ENCODE measurements around the gene A3GALT2. TPM values are rescaled to one million over a fixed set of nuclear protein-coding genes. Genes with fewer than 3 reads are reported as not detected.

Gene A3GALT2
- total and polyA plus RNA-seq, 9 of the 15 experiments (the other 6 are each of a cell fraction or from before 2014, with no cell fraction given) = not detected

DNA sequence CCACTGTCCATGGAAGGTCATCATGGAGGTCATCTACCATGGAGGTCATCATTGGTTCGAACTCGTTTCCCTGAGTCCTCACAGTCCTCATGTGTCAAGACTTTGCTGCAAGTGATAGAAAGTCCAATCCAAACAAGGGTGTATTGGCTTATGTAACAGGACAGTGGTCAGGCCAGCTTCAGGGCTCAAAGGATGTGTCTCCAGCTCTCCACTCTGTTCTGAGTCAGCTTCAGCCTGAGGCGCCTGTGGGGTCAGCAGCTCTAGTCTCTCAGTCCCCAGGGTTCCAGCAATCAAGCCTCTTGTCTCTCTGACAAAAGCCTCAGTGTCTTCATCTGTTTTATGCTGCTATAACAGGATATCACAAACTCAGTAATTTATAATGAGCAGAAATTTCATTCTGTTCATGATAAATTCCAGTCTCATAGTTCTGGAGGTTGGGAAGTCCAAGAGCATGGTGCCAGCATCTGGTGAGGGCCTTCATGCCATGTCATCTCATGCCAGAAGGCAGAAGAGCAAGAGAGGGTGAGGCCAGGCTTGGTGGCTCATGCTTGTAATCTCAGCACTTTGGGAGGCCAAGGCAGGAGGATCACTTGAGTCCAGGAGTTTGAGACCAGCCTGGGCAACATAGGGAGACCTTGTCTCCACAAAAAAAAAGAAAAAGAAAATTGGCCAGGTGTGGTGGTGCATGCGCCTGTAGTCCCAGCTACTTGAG lies 19.5 kb downstream of the A3GALT2 start:
- Histone ChIP-seq H3K4me3 (no peak overlapping the region), H3K79me2 (ENCODE audit: control insufficient read depth, insufficient read depth, low read length) (no peaks in the 10 kb centered on the region), H3K4me1 (replicated peaks in 1 of 2; ENCODE audit: control insufficient read depth in 2 of 2, insufficient read depth in 2 of 2, low read length in 2 of 2) (peaks cover 0 to 6% of the 10 kb centered on the region in 2 experiments; a peak in 1 of 5 replicates), H3K9me1 (ENCODE audit: control insufficient read depth, insufficient read depth, low read length) (no peaks in the 10 kb centered on the region), H3K4me2 (ENCODE audit: insufficient read depth, low read length) (no peak overlapping the region), H3K9me3 (replicated peaks; ENCODE audit: control insufficient read depth, insufficient read depth, low read depth, low read length) (no peaks in the 10 kb centered on the region), H2AFZ (ENCODE audit: low read depth, low read length) (no peak overlapping the region), H3K36me3 (ENCODE audit: control insufficient read depth, insufficient read depth, low read length) (no peaks in the 10 kb centered on the region), H3K9ac (ENCODE audit: insufficient read depth in 1 of 2, low read depth in 2 of 2, low read length in 2 of 2) (no peak overlapping the region), H4K20me1 (replicated peaks; ENCODE audit: control insufficient read depth, insufficient read depth, low read length) (no peaks in the 10 kb centered on the region), H3K27ac (ENCODE audit: extremely low read depth, low read depth, low read length) (no peak overlapping the region), H3K27me3 (ENCODE audit: control insufficient read depth in 2 of 2, insufficient read depth in 2 of 2, low read length in 2 of 2) (peaks cover 6 to 48% of the 10 kb centered on the region in 2 experiments; a peak in 4 of 5 replicates)
- no TSS peak for BruUV-seq (replicated peaks)
- DNase-seq (ENCODE audit: extremely low read depth in 1 of 4, low spot score in 3 of 4) (no peak), ATAC-seq (no peak), FAIRE-seq (no peak)
- intact Hi-C loops (cut with micrococcal nuclease) (no loop called here), in situ Hi-C loops (cut with MboI) (no loop called here)
- POLR2A ChIA-PET = interaction anchor here (0.6 kb wide), 1 partner anchor 155 kb away, joined by 3 read pairs; no protein-coding TSS in a partner anchor
- CTCF ChIA-PET (ENCODE audit: low intra/inter-chr PET ratio) = no interaction called here
- WGBS (ENCODE audit: insufficient coverage, low coverage, missing lambda C conversion rate) = 6% methylated on average over 4 of the region's 4 CpGs
- TF ChIP-seq HEY1 (CRISPR knock-in tag; IDR thresholded peaks at IDR 0.05; ENCODE audit: borderline replicate concordance) (no peak), JUNB (CRISPR knock-in tag; conservative IDR thresholded peaks at IDR 0.05) (no peak), ZNF445 (CRISPR knock-in tag; IDR thresholded peaks at IDR 0.05; ENCODE audit: low read depth) (no peak), KLF13 (tag; IDR thresholded peaks at IDR 0.05; ENCODE audit: borderline replicate concordance, low read depth) (no peak), ZBED1 (IDR thresholded peaks at IDR 0.05) (no peak), NFIC (IDR thresholded peaks at IDR 0.05) (no peak)
- TF ChIP-seq, protein P1, sequence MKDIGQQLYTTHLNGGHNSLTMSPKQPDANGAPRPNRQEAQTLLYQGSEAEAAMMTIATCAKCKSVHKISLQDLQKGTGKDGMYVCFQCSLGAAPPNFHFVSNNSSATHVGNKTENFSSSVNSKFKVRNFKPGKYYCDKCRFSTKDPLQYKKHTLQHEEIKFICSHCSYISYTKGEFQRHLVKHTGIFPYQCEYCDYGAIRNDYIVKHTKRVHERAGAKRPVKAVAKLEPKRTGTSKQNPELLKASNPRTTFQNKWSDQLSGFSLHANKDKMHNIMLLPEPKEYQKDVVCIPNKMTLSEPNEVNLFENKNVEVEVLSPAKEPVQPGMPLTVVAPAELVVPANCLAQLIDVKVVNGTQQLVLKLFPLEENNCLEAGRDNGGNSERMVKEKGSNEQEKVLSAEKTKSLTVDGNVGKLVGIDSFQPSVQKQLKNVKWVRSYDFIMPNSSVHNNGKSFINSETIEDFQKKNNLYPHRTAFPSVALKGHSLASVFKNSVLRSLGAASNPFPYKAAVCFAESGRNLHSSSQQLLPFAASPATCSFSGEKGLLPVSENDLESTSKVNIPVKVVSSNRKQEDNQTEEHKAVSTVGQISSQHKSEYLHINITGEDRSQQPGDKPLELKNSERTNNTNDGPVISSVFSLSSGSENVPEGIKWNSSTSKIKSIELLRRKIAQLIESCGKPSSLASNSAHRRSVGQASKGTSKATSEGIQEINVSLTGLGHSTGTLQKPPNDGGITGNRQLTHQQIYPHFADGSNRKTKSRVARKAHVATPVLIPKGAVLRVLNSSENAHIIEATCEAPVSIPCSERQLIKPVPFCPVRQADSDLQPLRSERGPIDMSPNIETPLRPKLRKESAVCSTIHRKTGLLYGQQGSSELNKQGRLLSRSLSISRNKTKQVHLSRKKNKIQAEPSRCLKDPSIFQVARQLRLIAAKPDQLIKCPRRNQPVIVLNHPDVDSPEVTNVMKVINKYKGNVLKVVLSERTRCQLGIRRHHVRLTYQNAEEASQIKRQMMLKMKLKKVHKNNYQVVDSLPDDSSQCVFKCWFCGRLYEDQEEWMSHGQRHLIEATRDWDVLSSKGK (CRISPR knock-in tag; IDR thresholded peaks at IDR 0.05) = no peak
- TF ChIP-seq, protein P2, sequence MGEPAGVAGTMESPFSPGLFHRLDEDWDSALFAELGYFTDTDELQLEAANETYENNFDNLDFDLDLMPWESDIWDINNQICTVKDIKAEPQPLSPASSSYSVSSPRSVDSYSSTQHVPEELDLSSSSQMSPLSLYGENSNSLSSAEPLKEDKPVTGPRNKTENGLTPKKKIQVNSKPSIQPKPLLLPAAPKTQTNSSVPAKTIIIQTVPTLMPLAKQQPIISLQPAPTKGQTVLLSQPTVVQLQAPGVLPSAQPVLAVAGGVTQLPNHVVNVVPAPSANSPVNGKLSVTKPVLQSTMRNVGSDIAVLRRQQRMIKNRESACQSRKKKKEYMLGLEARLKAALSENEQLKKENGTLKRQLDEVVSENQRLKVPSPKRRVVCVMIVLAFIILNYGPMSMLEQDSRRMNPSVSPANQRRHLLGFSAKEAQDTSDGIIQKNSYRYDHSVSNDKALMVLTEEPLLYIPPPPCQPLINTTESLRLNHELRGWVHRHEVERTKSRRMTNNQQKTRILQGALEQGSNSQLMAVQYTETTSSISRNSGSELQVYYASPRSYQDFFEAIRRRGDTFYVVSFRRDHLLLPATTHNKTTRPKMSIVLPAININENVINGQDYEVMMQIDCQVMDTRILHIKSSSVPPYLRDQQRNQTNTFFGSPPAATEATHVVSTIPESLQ (CRISPR knock-in tag; IDR thresholded peaks at IDR 0.05) = no peak
- TF ChIP-seq, protein P3, sequence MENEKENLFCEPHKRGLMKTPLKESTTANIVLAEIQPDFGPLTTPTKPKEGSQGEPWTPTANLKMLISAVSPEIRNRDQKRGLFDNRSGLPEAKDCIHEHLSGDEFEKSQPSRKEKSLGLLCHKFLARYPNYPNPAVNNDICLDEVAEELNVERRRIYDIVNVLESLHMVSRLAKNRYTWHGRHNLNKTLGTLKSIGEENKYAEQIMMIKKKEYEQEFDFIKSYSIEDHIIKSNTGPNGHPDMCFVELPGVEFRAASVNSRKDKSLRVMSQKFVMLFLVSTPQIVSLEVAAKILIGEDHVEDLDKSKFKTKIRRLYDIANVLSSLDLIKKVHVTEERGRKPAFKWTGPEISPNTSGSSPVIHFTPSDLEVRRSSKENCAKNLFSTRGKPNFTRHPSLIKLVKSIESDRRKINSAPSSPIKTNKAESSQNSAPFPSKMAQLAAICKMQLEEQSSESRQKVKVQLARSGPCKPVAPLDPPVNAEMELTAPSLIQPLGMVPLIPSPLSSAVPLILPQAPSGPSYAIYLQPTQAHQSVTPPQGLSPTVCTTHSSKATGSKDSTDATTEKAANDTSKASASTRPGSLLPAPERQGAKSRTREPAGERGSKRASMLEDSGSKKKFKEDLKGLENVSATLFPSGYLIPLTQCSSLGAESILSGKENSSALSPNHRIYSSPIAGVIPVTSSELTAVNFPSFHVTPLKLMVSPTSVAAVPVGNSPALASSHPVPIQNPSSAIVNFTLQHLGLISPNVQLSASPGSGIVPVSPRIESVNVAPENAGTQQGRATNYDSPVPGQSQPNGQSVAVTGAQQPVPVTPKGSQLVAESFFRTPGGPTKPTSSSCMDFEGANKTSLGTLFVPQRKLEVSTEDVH (IDR thresholded peaks at IDR 0.05; ENCODE audit: low read depth, partially characterized antibody) = no peak
- TF ChIP-seq, protein P4, sequence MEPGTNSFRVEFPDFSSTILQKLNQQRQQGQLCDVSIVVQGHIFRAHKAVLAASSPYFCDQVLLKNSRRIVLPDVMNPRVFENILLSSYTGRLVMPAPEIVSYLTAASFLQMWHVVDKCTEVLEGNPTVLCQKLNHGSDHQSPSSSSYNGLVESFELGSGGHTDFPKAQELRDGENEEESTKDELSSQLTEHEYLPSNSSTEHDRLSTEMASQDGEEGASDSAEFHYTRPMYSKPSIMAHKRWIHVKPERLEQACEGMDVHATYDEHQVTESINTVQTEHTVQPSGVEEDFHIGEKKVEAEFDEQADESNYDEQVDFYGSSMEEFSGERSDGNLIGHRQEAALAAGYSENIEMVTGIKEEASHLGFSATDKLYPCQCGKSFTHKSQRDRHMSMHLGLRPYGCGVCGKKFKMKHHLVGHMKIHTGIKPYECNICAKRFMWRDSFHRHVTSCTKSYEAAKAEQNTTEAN (CRISPR knock-in tag; IDR thresholded peaks at IDR 0.05) = no peak
